Astrocyte (in vitro differentiated cells and primary cell): ENCODE measurements around the gene MRPL27. TPM values are rescaled to one million over a fixed set of nuclear protein-coding genes. Genes with fewer than 3 reads are reported as not detected.
"Not testable (repeated sequence)": the region's sequence is repeated elsewhere in the genome, so short reads cannot be mapped to it uniquely, and the experiment has no call there.

Experiments
- DNase-seq: peaks from one replicate; pipeline ENCODE4 v3.0.0-alpha.2; 2010; ENCODE audit warnings: low read depth
- FAIRE-seq: peaks from 2 replicates; lab custom pipeline; 2011; peaks lifted over from hg19 to GRCh38; lab: Jason Lieb, UNC
- H2AFZ ChIP-seq: 2 replicates; pipeline ENCODE4 v1.6.0; 2012; ENCODE audit warnings: low read depth, low read length, inconsistent platforms
- H3K27ac ChIP-seq: 2 replicates; pipeline ENCODE4 v1.5.1; 2011; ENCODE audit warnings: low read depth, low read length, inconsistent platforms
- H3K27me3 ChIP-seq: 2 replicates; pipeline ENCODE4 v1.6.0; 2011; ENCODE audit warnings: low read length, inconsistent platforms; ENCODE audit not compliant: insufficient read depth
- H3K36me3 ChIP-seq: 2 replicates; pipeline ENCODE4 v1.5.1; 2011; ENCODE audit warnings: low read length, inconsistent platforms; ENCODE audit not compliant: insufficient read depth
- H3K4me1 ChIP-seq: 2 replicates; pipeline ENCODE4 v1.5.1; 2011; ENCODE audit warnings: low read length, inconsistent platforms; ENCODE audit not compliant: insufficient read depth
- H3K4me2 ChIP-seq: 2 replicates; pipeline ENCODE4 v1.6.0; 2012; ENCODE audit warnings: low read length, inconsistent platforms
- H3K4me3 ChIP-seq: 2 replicates; pipeline ENCODE4 v1.5.1; 2011; ENCODE audit warnings: low read depth, mild to moderate bottlenecking, low read length, inconsistent platforms; ENCODE audit not compliant: insufficient read depth
- H3K79me2 ChIP-seq: 2 replicates; pipeline ENCODE4 v1.6.0; 2012; ENCODE audit warnings: mild to moderate bottlenecking, low read length, inconsistent platforms; ENCODE audit not compliant: insufficient read depth
- H3K9ac ChIP-seq: 2 replicates; pipeline ENCODE4 v1.6.0; 2012; ENCODE audit warnings: mild to moderate bottlenecking, low read length, inconsistent platforms
- H3K9me3 ChIP-seq: 2 replicates; pipeline ENCODE4 v1.5.1; 2012; ENCODE audit warnings: low read depth, mild to moderate bottlenecking, low read length, inconsistent platforms; ENCODE audit not compliant: insufficient read depth
- H4K20me1 ChIP-seq: 2 replicates; pipeline ENCODE4 v1.6.0; 2012; ENCODE audit warnings: low read length, inconsistent platforms; ENCODE audit not compliant: insufficient read depth
- H3K27ac Mint-ChIP-seq: one replicate; pipeline ENCODE4 v1.8.0; 2021; ENCODE audit warnings: mild to moderate bottlenecking, mixed read lengths; ENCODE audit not compliant: unreplicated experiment
- H3K27me3 Mint-ChIP-seq: one replicate; pipeline ENCODE4 v1.8.0; 2021; ENCODE audit warnings: low read depth, mixed read lengths; ENCODE audit not compliant: unreplicated experiment
- H3K36me3 Mint-ChIP-seq: one replicate; pipeline ENCODE4 v1.8.0; 2021; ENCODE audit warnings: low read depth, mixed read lengths; ENCODE audit not compliant: unreplicated experiment
- H3K4me1 Mint-ChIP-seq: one replicate; pipeline ENCODE4 v1.8.0; 2021; ENCODE audit warnings: low read depth, mixed read lengths; ENCODE audit not compliant: unreplicated experiment
- H3K4me3 Mint-ChIP-seq: one replicate; pipeline ENCODE4 v1.8.0; 2021; ENCODE audit warnings: mild to moderate bottlenecking, moderate library complexity, mixed read lengths; ENCODE audit not compliant: unreplicated experiment
- H3K9me3 Mint-ChIP-seq: one replicate; pipeline ENCODE4 v1.8.0; 2021; ENCODE audit warnings: mild to moderate bottlenecking, mixed read lengths; ENCODE audit not compliant: unreplicated experiment
- CTCF ChIP-seq: IDR thresholded peaks from 2 replicates; pipeline ENCODE4 v1.5.1; 2011; ENCODE audit warnings: low read depth, mild to moderate bottlenecking, inconsistent platforms, low read length, moderate library complexity; ENCODE audit not compliant: insufficient read depth
- EZH2 ChIP-seq: IDR thresholded peaks from 2 replicates; pipeline ENCODE4 v1.6.1; 2012; ENCODE audit warnings: mild to moderate bottlenecking, low read length, inconsistent platforms; ENCODE audit not compliant: insufficient read depth
- total RNA-seq: library from RNA; stranded (reverse); gene quantifications from 2 replicates; pipeline ENCODE4 v1.2.1, GENCODE V29; 2021

The MRPL27 gene
- total RNA-seq, 1 donor from 2014 or later = 57.3 TPM

GRCh38 chr17:50338645-50339044, 34.3 kb downstream of the MRPL27 start:
- H3K36me3 Mint-ChIP-seq = no peaks in the 10 kb centered on the region
- FAIRE-seq = no peak
- peaks cover 3% of the 10 kb centered on the region for H3K9me3 ChIP-seq

DNA sequence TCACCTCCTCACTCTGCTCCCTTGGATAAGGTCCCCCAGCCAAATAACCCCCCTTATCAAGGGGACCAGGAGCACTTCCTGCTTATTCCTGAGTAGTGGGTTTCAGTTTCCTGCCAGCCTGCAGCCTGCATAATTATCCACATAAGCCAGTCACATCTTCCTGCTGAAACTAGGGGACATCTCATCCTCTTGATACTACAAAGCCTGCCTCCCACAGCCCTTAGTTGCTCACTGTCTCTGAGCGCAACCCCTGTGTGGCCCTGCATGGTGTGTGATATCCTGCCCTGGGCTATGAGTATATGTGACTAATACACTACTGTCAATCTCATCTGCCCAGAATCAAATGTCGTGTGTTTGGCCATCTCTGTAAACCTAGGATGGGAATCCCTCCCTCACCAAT, 35.0 kb downstream of the MRPL27 start:
- no peak for DNase-seq
- H3K4me3 Mint-ChIP-seq = no peak overlapping the region
- no peak overlapping the region for H3K27ac Mint-ChIP-seq
- TF ChIP-seq CTCF (no peak), EZH2 (no peak)
- H3K27me3 ChIP-seq = no peaks in the 10 kb centered on the region
- peaks cover 3% of the 10 kb centered on the region for H3K27me3 Mint-ChIP-seq
- no peaks in the 10 kb centered on the region for H3K4me1 ChIP-seq
- peaks cover 3% of the 10 kb centered on the region for H3K4me1 Mint-ChIP-seq
- FAIRE-seq = no peak
- H3K27ac ChIP-seq = no peak overlapping the region
- H3K36me3 Mint-ChIP-seq = no peaks in the 10 kb centered on the region
- no peak overlapping the region for H3K9ac ChIP-seq
- H2AFZ ChIP-seq = no peak overlapping the region
- H3K4me2 ChIP-seq = no peak overlapping the region
- H4K20me1 ChIP-seq = no peaks in the 10 kb centered on the region
- H3K9me3 Mint-ChIP-seq = peaks cover 2% of the 10 kb centered on the region
- no peaks in the 10 kb centered on the region for H3K36me3 ChIP-seq
- H3K4me3 ChIP-seq = no peak overlapping the region
- H3K9me3 ChIP-seq = peaks cover 3% of the 10 kb centered on the region
- H3K79me2 ChIP-seq = no peaks in the 10 kb centered on the region

More at GRCh38 chr17:50338645-50339044, 34.3 kb downstream of the MRPL27 start:
- Mint-ChIP-seq H3K4me3 (peak overlapping the region; percentile 47), H3K27ac (no peak overlapping the region), H3K27me3 (no peaks in the 10 kb centered on the region), H3K4me1 (peaks cover 3% of the 10 kb centered on the region), H3K9me3 (peaks cover 2% of the 10 kb centered on the region)
- TF ChIP-seq CTCF (no peak), EZH2 (no peak)
- Histone ChIP-seq H3K4me2 (no peak overlapping the region), H3K79me2 (no peaks in the 10 kb centered on the region), H3K27me3 (no peaks in the 10 kb centered on the region), H3K4me1 (no peaks in the 10 kb centered on the region), H3K36me3 (no peaks in the 10 kb centered on the region), H4K20me1 (no peaks in the 10 kb centered on the region), H3K27ac (no peak overlapping the region), H3K4me3 (no peak overlapping the region), H3K9ac (no peak overlapping the region), H2AFZ (no peak overlapping the region)
- no peak for DNase-seq

DNA sequence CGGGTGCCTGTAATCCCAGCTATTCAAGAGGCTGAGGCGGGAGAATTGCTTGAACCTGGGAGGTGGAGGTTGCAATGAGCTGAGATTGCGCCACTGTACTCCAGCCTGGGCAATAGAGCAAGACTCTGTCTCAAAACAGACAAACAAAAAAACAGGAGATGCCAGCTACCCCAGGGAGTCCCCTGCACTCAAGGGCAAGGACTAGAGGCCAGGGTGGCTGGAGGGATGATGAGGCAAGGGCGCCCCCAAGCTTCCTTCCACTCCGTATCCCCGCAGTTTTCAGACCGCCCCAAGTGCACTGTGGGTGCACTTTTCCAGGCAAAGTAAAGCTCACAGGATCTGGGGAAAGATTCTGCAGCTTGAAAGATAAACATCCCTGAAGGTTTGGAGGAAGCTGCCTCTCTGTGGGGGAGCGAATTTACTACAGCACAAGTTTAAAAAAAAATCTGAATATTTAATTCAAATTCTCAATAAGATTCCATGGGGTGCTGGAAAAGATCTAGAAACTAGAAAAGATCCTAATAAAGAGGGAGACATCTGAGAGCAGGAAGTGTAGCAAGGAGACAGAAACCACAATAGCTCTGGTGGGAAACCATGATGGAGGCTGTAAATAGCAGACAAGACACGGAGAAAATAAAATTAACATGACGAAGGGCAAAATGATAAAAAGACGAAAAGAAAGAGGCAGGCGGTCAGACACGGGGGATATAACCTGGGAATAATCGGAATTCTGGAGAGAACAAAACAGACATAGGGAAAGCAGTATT, 39.5 kb downstream of the MRPL27 start:
- not testable (repeated sequence) for DNase-seq, H3K36me3 ChIP-seq, H3K36me3 Mint-ChIP-seq, FAIRE-seq, H3K9me3 ChIP-seq, H3K27me3 ChIP-seq, H3K27ac Mint-ChIP-seq, H3K9me3 Mint-ChIP-seq, H3K79me2 ChIP-seq, H3K9ac ChIP-seq, H3K4me3 Mint-ChIP-seq, H2AFZ ChIP-seq, H4K20me1 ChIP-seq, H3K4me2 ChIP-seq, H3K27ac ChIP-seq, H3K4me1 Mint-ChIP-seq, H3K4me3 ChIP-seq
- peaks cover 25% of the 10 kb centered on the region for H3K27me3 Mint-ChIP-seq
- peaks cover 13% of the 10 kb centered on the region for H3K4me1 ChIP-seq
